Activated CD4-positive, alpha-beta T cell treated with anti-CD3 and anti-CD28 coated beads, Interleukin-2, amount 10 ng/mL, durations not matched to agents 7 days and 5 days (primary cell): Measurements from ENCODE around the gene PARP16. TPM values are rescaled to one million over a fixed set of nuclear protein-coding genes. Genes with fewer than 3 reads are reported as not detected.
A peak's percentile ranks its signal among the peaks of the same experiment; 100 is the strongest.

Experiments used
- CTCF ChIA-PET: fragments of 350-600 bp; sonication (Branson Sonifier 250); formaldehyde crosslinking; loops from one replicate; lab custom pipeline; 2021; ENCODE audit warnings: antibody characterized with exemption; lab: Charles Lee
- POLR2A ChIA-PET: fragments of 350-600 bp; sonication (Branson Sonifier 250); formaldehyde crosslinking; loops from one replicate; lab custom pipeline; 2021; ENCODE audit warnings: antibody characterized with exemption; lab: Charles Lee
- DNase-seq: peaks from one replicate; pipeline ENCODE4 v3.0.0-alpha.2; 2020
- H3K27ac Mint-ChIP-seq: one replicate; pipeline ENCODE4 v1.8.0; 2021; ENCODE audit warnings: mild to moderate bottlenecking, moderate library complexity, mixed read lengths
- H3K27me3 Mint-ChIP-seq: one replicate; pipeline ENCODE4 v1.8.0; 2021; ENCODE audit warnings: mixed read lengths
- H3K36me3 Mint-ChIP-seq: one replicate; pipeline ENCODE4 v1.8.0; 2021; ENCODE audit warnings: low read depth, mixed read lengths
- H3K4me1 Mint-ChIP-seq: one replicate; pipeline ENCODE4 v1.8.0; 2021; ENCODE audit warnings: mixed read lengths
- H3K4me3 Mint-ChIP-seq: one replicate; pipeline ENCODE4 v1.8.0; 2021; ENCODE audit warnings: mild to moderate bottlenecking, moderate library complexity, mixed read lengths
- H3K9me3 Mint-ChIP-seq: one replicate; pipeline ENCODE4 v1.8.0; 2021; ENCODE audit warnings: mixed read lengths
- total RNA-seq, 2 experiments: library from RNA; stranded (reverse); gene quantifications; one replicate each; pipeline ENCODE4 v1.2.3, GENCODE V29; 2021

The PARP16 gene
- total RNA-seq: 10 to 100 TPM; 19.0 to 21.7 TPM

GRCh38 chr15:65286704-65287519 is at the start of gene PARP16:
TSS of gene PARP16 (minus strand) at chr15:65286883. CDS start at chr15:65286426, 457 bp downstream.
- H3K4me1 Mint-ChIP-seq: peaks cover 39% of the 10 kb centered on the region
- H3K27ac Mint-ChIP-seq: peak within 1 kb of the TSS; percentile 90
- ChIA-PET POLR2A (interaction anchor here (0.8 to 3.2 kb wide), 4 partner anchors 10 to 18 kb away, joined by 4 to 23 read pairs (median 5); partner anchors contain the start of gene RNU5B-1), CTCF (interaction anchor here (0.6 to 3.0 kb wide), 7 partner anchors 10 to 208 kb away, joined by 3 to 17 read pairs (median 4); partner anchors contain the start of gene RNU5B-1)
- H3K36me3 Mint-ChIP-seq: peaks cover 13% of the 10 kb centered on the region
- no peaks in the 10 kb centered on the region for H3K27me3 Mint-ChIP-seq
- peak within 1 kb of the TSS; percentile 80 for H3K4me3 Mint-ChIP-seq
- H3K9me3 Mint-ChIP-seq: no peaks in the 10 kb centered on the region
- DNase-seq: peak; percentile 91

GRCh38 chr15:65335278-65336055 is 48.8 kb upstream of the PARP16 start:
- ChIA-PET CTCF (no interaction called here), POLR2A (no interaction called here)
- DNase-seq: no peak
- H3K4me3 Mint-ChIP-seq: no peak overlapping the region
- no peaks in the 10 kb centered on the region for H3K9me3 Mint-ChIP-seq
- H3K27ac Mint-ChIP-seq: no peak overlapping the region
- peaks cover 4% of the 10 kb centered on the region for H3K4me1 Mint-ChIP-seq
- peaks cover 1% of the 10 kb centered on the region for H3K27me3 Mint-ChIP-seq
- H3K36me3 Mint-ChIP-seq: no peaks in the 10 kb centered on the region

GRCh38 chr15:65334586-65335231 is 48.0 kb upstream of the PARP16 start:
- Mint-ChIP-seq H3K36me3 (no peaks in the 10 kb centered on the region), H3K27ac (no peak overlapping the region), H3K4me1 (peaks cover 2% of the 10 kb centered on the region), H3K9me3 (no peaks in the 10 kb centered on the region), H3K4me3 (no peak overlapping the region), H3K27me3 (no peaks in the 10 kb centered on the region)
- CTCF ChIA-PET: interaction anchor here (0.5 kb wide), 1 partner anchor 11 kb away, joined by 3 read pairs; no protein-coding TSS in a partner anchor
- POLR2A ChIA-PET: no interaction called here
- DNase-seq: no peak

- Mint-ChIP-seq H3K9me3 (no peaks in the 10 kb centered on the region), H3K4me3 (no peak overlapping the region), H3K27ac (no peak overlapping the region), H3K27me3 (no peaks in the 10 kb centered on the region), H3K36me3 (no peaks in the 10 kb centered on the region), H3K4me1 (no peaks in the 10 kb centered on the region)
- POLR2A ChIA-PET: no interaction called here
- DNase-seq: no peak
- CTCF ChIA-PET: no interaction called here
These were observed 47.2 kb upstream of the PARP16 start for GRCh38 chr15:65333856-65334255.

- CTCF ChIA-PET: no interaction called here
These were observed 46.6 kb upstream of the PARP16 start for GRCh38 chr15:65333148-65333820.

GRCh38 chr15:65332391-65333147 is 45.9 kb upstream of the PARP16 start:
- ChIA-PET CTCF (interaction anchor here (1.1 kb wide), 1 partner anchor 20 kb away, joined by 3 read pairs; no protein-coding TSS in a partner anchor), POLR2A (no interaction called here)
- H3K36me3 Mint-ChIP-seq: no peaks in the 10 kb centered on the region
- H3K4me1 Mint-ChIP-seq: no peaks in the 10 kb centered on the region
- H3K27me3 Mint-ChIP-seq: peaks cover 2% of the 10 kb centered on the region
- no peak overlapping the region for H3K4me3 Mint-ChIP-seq
- no peak for DNase-seq
- H3K27ac Mint-ChIP-seq: no peak overlapping the region
- H3K9me3 Mint-ChIP-seq: no peaks in the 10 kb centered on the region

More at GRCh38 chr15:65333148-65333820, 46.6 kb upstream of the PARP16 start:
- H3K27ac Mint-ChIP-seq: no peak overlapping the region
- DNase-seq: no peak
- no peaks in the 10 kb centered on the region for H3K9me3 Mint-ChIP-seq
- no peaks in the 10 kb centered on the region for H3K4me1 Mint-ChIP-seq
- POLR2A ChIA-PET: no interaction called here
- H3K36me3 Mint-ChIP-seq: no peaks in the 10 kb centered on the region
- H3K27me3 Mint-ChIP-seq: no peaks in the 10 kb centered on the region
- H3K4me3 Mint-ChIP-seq: no peak overlapping the region

GRCh38 chr15:65331811-65332210 is 45.1 kb upstream of the PARP16 start:
- H3K4me1 Mint-ChIP-seq: no peaks in the 10 kb centered on the region
- CTCF ChIA-PET: interaction anchor here (1.0 to 1.1 kb wide), 2 partner anchors 13 to 19 kb away, joined by 3 to 4 read pairs; no protein-coding TSS in a partner anchor
- DNase-seq: no peak
- H3K9me3 Mint-ChIP-seq: no peaks in the 10 kb centered on the region
- H3K4me3 Mint-ChIP-seq: no peak overlapping the region
- no peak overlapping the region for H3K27ac Mint-ChIP-seq
- H3K27me3 Mint-ChIP-seq: peaks cover 2% of the 10 kb centered on the region
- POLR2A ChIA-PET: no interaction called here
- H3K36me3 Mint-ChIP-seq: no peaks in the 10 kb centered on the region

- Mint-ChIP-seq H3K9me3 (no peaks in the 10 kb centered on the region), H3K27ac (no peak overlapping the region), H3K4me3 (no peak overlapping the region), H3K27me3 (peaks cover 3% of the 10 kb centered on the region), H3K4me1 (no peaks in the 10 kb centered on the region), H3K36me3 (no peaks in the 10 kb centered on the region)
- ChIA-PET CTCF (interaction anchor here (1.0 to 1.2 kb wide), 2 partner anchors 12 to 55 kb away, joined by 3 to 4 read pairs; no protein-coding TSS in a partner anchor), POLR2A (no interaction called here)
- DNase-seq: no peak
These were observed 44.4 kb upstream of the PARP16 start for GRCh38 chr15:65330934-65331645.

- ChIA-PET POLR2A (no interaction called here), CTCF (interaction anchor here (1.2 kb wide), 2 partner anchors 9 to 56 kb away, joined by 3 to 4 read pairs; no protein-coding TSS in a partner anchor)
- Mint-ChIP-seq H3K27ac (no peak overlapping the region), H3K9me3 (no peaks in the 10 kb centered on the region), H3K4me3 (no peak overlapping the region), H3K4me1 (no peaks in the 10 kb centered on the region), H3K27me3 (peaks cover 5% of the 10 kb centered on the region), H3K36me3 (no peaks in the 10 kb centered on the region)
- no peak for DNase-seq
These were observed 43.5 kb upstream of the PARP16 start for GRCh38 chr15:65329984-65330735.

- no peaks in the 10 kb centered on the region for H3K36me3 Mint-ChIP-seq
- H3K4me1 Mint-ChIP-seq: no peaks in the 10 kb centered on the region
- no peak overlapping the region for H3K27ac Mint-ChIP-seq
- no peaks in the 10 kb centered on the region for H3K9me3 Mint-ChIP-seq
- peaks cover 5% of the 10 kb centered on the region for H3K27me3 Mint-ChIP-seq
- ChIA-PET POLR2A (no interaction called here), CTCF (interaction anchor here (1.2 kb wide), 1 partner anchor 9 kb away, joined by 4 read pairs; no protein-coding TSS in a partner anchor)
- no peak for DNase-seq
- no peak overlapping the region for H3K4me3 Mint-ChIP-seq
These were observed 42.8 kb upstream of the PARP16 start for GRCh38 chr15:65329288-65329983.
